ENCODE measurements around the gene OTOA. TPM values are rescaled to one million over a fixed set of nuclear protein-coding genes. Genes with fewer than 3 reads are reported as not detected.

The OTOA gene
- total and polyA plus RNA-seq, 2 of the 13 experiments (the other 11 are each of a cell fraction or from before 2014, with no cell fraction given): 0.05 to 0.15 TPM

DNA sequence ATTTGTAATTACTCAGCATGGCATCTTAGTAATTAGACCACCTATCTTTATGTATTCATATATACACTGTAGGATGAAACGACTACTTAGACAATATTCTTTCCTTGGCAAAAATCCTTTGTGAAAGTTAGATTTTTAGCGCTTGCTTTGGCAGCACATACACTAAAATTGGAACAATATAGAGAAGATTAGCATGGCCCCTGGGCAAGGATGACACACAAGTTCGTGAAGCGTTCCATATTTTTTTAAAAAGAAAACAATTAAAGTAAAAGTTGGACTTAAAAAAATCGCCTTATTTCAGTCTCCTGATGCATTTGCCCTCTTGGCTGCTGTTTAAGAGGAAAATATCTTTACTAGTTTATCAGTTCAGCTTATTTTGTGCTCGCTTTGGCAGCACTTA, 21.9 kb upstream of the OTOA start:
- Histone ChIP-seq H3K4me1 (ENCODE audit: insufficient read depth, low read length) (peaks cover 24% of the 10 kb centered on the region), H3K9me3 (ENCODE audit: low read length) (no peaks in the 10 kb centered on the region), H4K20me1 (ENCODE audit: insufficient read depth, low read length) (peaks cover 9% of the 10 kb centered on the region), H2AFZ (ENCODE audit: low read length) (no peak overlapping the region), H3K9ac (ENCODE audit: insufficient read depth, low read depth, low read length) (no peak overlapping the region), H3K79me2 (ENCODE audit: insufficient read depth, low read length) (no peaks in the 10 kb centered on the region), H3K27me3 (ENCODE audit: control insufficient read depth in 1 of 2, insufficient read depth in 2 of 2, low read length in 2 of 2) (no peaks in the 10 kb centered on the region), H3K4me3 (replicated peaks in 1 of 3; ENCODE audit: insufficient read depth in 1 of 3, low read depth in 2 of 3, low read length in 3 of 3) (no peak overlapping the region), H3K36me3 (replicated peaks in 1 of 2; ENCODE audit: control insufficient read depth in 1 of 2, insufficient read depth in 2 of 2, low read length in 2 of 2) (peaks cover 0 to 5% of the 10 kb centered on the region in 2 experiments; a peak in 3 of 5 replicates), H3K27ac (ENCODE audit: extremely low read length, insufficient read depth, low read length) (no peak overlapping the region), H3K4me2 (ENCODE audit: low read depth, low read length) (no peak overlapping the region)
- TF ChIP-seq ZNF263 (CRISPR knock-in tag; IDR thresholded peaks at IDR 0.05) (no peak), ETV6 (CRISPR knock-in tag; conservative IDR thresholded peaks at IDR 0.05) (no peak), SNAPC2 (CRISPR knock-in tag; IDR thresholded peaks at IDR 0.05) (no peak), FOXJ3 (CRISPR knock-in tag; IDR thresholded peaks at IDR 0.05; ENCODE audit: borderline replicate concordance) (no peak), ZNF44 (CRISPR knock-in tag; IDR thresholded peaks at IDR 0.05) (no peak), SRSF4 (IDR thresholded peaks at IDR 0.05; ENCODE audit: low read depth, low read length, poor library complexity, severe bottlenecking) (no peak), ZNF33A (CRISPR knock-in tag; IDR thresholded peaks at IDR 0.05; ENCODE audit: borderline replicate concordance) (no peak), ZNF30 (CRISPR knock-in tag; IDR thresholded peaks at IDR 0.05) (no peak), PHF8 (CRISPR knock-in tag; IDR thresholded peaks at IDR 0.05) (no peak), NR2F6 (IDR thresholded peaks at IDR 0.05) (no peak), NR2F6 (CRISPR knock-in tag; IDR thresholded peaks at IDR 0.05) (no peak), ZFP62 (CRISPR knock-in tag; IDR thresholded peaks at IDR 0.05) (no peak), ELF1 (CRISPR knock-in tag; IDR thresholded peaks at IDR 0.05) (no peak), ZNF564 (CRISPR knock-in tag; IDR thresholded peaks at IDR 0.05) (no peak), GABPA (IDR thresholded peaks at IDR 0.05; ENCODE audit: low read depth, low read length) (no peak), GABPA (CRISPR knock-in tag; IDR thresholded peaks at IDR 0.05; ENCODE audit: low read depth) (no peak)
- TF ChIP-seq, protein P1, sequence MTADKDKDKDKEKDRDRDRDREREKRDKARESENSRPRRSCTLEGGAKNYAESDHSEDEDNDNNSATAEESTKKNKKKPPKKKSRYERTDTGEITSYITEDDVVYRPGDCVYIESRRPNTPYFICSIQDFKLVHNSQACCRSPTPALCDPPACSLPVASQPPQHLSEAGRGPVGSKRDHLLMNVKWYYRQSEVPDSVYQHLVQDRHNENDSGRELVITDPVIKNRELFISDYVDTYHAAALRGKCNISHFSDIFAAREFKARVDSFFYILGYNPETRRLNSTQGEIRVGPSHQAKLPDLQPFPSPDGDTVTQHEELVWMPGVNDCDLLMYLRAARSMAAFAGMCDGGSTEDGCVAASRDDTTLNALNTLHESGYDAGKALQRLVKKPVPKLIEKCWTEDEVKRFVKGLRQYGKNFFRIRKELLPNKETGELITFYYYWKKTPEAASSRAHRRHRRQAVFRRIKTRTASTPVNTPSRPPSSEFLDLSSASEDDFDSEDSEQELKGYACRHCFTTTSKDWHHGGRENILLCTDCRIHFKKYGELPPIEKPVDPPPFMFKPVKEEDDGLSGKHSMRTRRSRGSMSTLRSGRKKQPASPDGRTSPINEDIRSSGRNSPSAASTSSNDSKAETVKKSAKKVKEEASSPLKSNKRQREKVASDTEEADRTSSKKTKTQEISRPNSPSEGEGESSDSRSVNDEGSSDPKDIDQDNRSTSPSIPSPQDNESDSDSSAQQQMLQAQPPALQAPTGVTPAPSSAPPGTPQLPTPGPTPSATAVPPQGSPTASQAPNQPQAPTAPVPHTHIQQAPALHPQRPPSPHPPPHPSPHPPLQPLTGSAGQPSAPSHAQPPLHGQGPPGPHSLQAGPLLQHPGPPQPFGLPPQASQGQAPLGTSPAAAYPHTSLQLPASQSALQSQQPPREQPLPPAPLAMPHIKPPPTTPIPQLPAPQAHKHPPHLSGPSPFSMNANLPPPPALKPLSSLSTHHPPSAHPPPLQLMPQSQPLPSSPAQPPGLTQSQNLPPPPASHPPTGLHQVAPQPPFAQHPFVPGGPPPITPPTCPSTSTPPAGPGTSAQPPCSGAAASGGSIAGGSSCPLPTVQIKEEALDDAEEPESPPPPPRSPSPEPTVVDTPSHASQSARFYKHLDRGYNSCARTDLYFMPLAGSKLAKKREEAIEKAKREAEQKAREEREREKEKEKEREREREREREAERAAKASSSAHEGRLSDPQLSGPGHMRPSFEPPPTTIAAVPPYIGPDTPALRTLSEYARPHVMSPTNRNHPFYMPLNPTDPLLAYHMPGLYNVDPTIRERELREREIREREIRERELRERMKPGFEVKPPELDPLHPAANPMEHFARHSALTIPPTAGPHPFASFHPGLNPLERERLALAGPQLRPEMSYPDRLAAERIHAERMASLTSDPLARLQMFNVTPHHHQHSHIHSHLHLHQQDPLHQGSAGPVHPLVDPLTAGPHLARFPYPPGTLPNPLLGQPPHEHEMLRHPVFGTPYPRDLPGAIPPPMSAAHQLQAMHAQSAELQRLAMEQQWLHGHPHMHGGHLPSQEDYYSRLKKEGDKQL (CRISPR knock-in tag; IDR thresholded peaks at IDR 0.05; ENCODE audit: low read depth): no peak
- TF ChIP-seq, protein P2, sequence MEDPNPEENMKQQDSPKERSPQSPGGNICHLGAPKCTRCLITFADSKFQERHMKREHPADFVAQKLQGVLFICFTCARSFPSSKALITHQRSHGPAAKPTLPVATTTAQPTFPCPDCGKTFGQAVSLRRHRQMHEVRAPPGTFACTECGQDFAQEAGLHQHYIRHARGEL (CRISPR knock-in tag; IDR thresholded peaks at IDR 0.05): no peak
- CTCF ChIA-PET (ENCODE audit: low intra/inter-chr PET ratio, low total read pairs): interaction anchor here (1.2 to 3.7 kb wide), 3 partner anchors 56 to 59 kb away, joined by 4 to 40 read pairs (median 5); no protein-coding TSS in a partner anchor
- no peak for ATAC-seq
- no peak for FAIRE-seq
- BruUV-seq (replicated peaks): no TSS peak
- POLR2A ChIA-PET: no interaction called here
- intact Hi-C loops (cut with micrococcal nuclease; ENCODE audit: unreplicated experiment): no loop called here
- in situ Hi-C loops (cut with HindIII; ENCODE audit: extremely low pct_ligation_motif_present, low pct_unique_long_range_greater_than_20kb): no loop called here
- no peak for DNase-seq (ENCODE audit: low spot score)
- WGBS (ENCODE audit: low lambda C conversion rate): 93% methylated on average over 6 of the region's 6 CpGs
